SK-N-SH (cell line): Measurements from ENCODE around the gene CDH4. TPM values are rescaled to one million over a fixed set of nuclear protein-coding genes. Genes with fewer than 3 reads are reported as not detected.

Source experiments
- CTCF ChIA-PET: fragments of 300-600, 350-600 bp; formaldehyde crosslinking; extraction: SDS; loops from one replicate; lab custom pipeline; 2021; lab: Yijun Ruan, JAX
- POLR2A ChIA-PET: fragments of 350-600 bp; sonication (Branson Sonifier 250); formaldehyde crosslinking; extraction: SDS; loops from one replicate; lab custom pipeline; 2020; ENCODE audit warnings: antibody characterized with exemption, inconsistent platforms; lab: Yijun Ruan, JAX
- DNase-seq: peaks from one replicate; pipeline ENCODE4 v3.0.0; 2012
- H2AFZ ChIP-seq: fragments of 200-600 bp; sonication (generic); 2 replicates; pipeline ENCODE4 v1.8.1; 2016; ENCODE audit warnings: antibody characterized with exemption, mild to moderate bottlenecking, low read depth
- H3F3A ChIP-seq: fragments of 200-600 bp; sonication (generic); replicated peaks from 2 replicates; pipeline ENCODE3; 2016; ENCODE audit warnings: antibody characterized with exemption, mild to moderate bottlenecking; ENCODE audit not compliant: insufficient read depth
- H3K27ac ChIP-seq, 2 experiments: fragments of 200-500 bp in 1 of 2; fragments of 200-600 bp in 1 of 2; sonication (Bioruptor generic) in 1 of 2; sonication (generic), shearing (Covaris generic) in 1 of 2; 2 replicates each; pipeline versions ENCODE4 v1.5.1 to v1.6.1; 2014 to 2016; ENCODE audit warnings: low read depth in 2 of 2, inconsistent platforms in 1 of 2, low read length in 1 of 2, mild to moderate bottlenecking in 1 of 2, mixed read lengths in 1 of 2
- H3K27me3 ChIP-seq: fragments of 200-600 bp; sonication (generic), shearing (Covaris generic); 2 replicates; pipeline ENCODE4 v1.6.1; 2016; ENCODE audit warnings: mixed run types; ENCODE audit not compliant: insufficient read depth
- H3K36me3 ChIP-seq, 2 experiments: fragments of 200-500 bp in 1 of 2; fragments of 200-600 bp in 1 of 2; sonication (Bioruptor generic) in 1 of 2; sonication (generic) in 1 of 2; replicated peaks in 1 of 2; 2 replicates each; pipeline versions ENCODE3 to v1.5.1; 2014 to 2016; ENCODE audit warnings: low read length in 1 of 2, mild to moderate bottlenecking in 1 of 2; ENCODE audit not compliant: insufficient read depth in 2 of 2, control insufficient read depth in 1 of 2
- H3K4me1 ChIP-seq, 2 experiments: fragments of 200-500 bp in 1 of 2; fragments of 200-600 bp in 1 of 2; sonication (Bioruptor generic) in 1 of 2; sonication (generic), shearing (Covaris generic) in 1 of 2; 2 replicates each; pipeline versions ENCODE4 v1.5.1 to v1.6.1; 2014 to 2016; ENCODE audit warnings: low read depth in 1 of 2, low read length in 1 of 2, mixed run types in 1 of 2; ENCODE audit not compliant: insufficient read depth in 2 of 2, control insufficient read depth in 1 of 2
- H3K4me2 ChIP-seq: fragments of 200-600 bp; sonication (generic), shearing (Covaris generic); 2 replicates; pipeline ENCODE4 v1.6.1; 2017; ENCODE audit warnings: mixed run types
- H3K4me3 ChIP-seq, 2 experiments: fragments of 200-500 bp in 1 of 2; fragments of 200-600 bp in 1 of 2; sonication (Bioruptor generic) in 1 of 2; sonication (generic), shearing (Covaris generic) in 1 of 2; 2 replicates each; pipeline versions ENCODE4 v1.5.1 to v1.8.1; 2014 to 2016; ENCODE audit warnings: low read depth in 2 of 2, inconsistent platforms in 1 of 2, low read length in 1 of 2, mild to moderate bottlenecking in 1 of 2, mixed read lengths in 1 of 2, moderate library complexity in 1 of 2
- H3K79me2 ChIP-seq: fragments of 200-600 bp; sonication (generic); 2 replicates; pipeline ENCODE4 v1.8.1; 2017; ENCODE audit warnings: mild to moderate bottlenecking; ENCODE audit not compliant: insufficient read depth
- H3K9ac ChIP-seq: fragments of 200-600 bp; sonication (generic); 2 replicates; pipeline ENCODE4 v1.6.1; 2017; ENCODE audit warnings: mixed run types
- H3K9me2 ChIP-seq: fragments of 200-600 bp; sonication (generic); 2 replicates; pipeline ENCODE4 v1.6.1; 2017; ENCODE audit warnings: mixed run types
- H3K9me3 ChIP-seq: fragments of 200-600 bp; sonication (generic); 2 replicates; pipeline ENCODE4 v1.6.1; 2017; ENCODE audit warnings: mixed run types, mild to moderate bottlenecking, moderate library complexity
- H4K20me1 ChIP-seq: fragments of 200-600 bp; sonication (generic); 2 replicates; pipeline ENCODE4 v1.6.1; 2017; ENCODE audit warnings: mild to moderate bottlenecking, mixed run types; ENCODE audit not compliant: insufficient read depth
- ELF1 ChIP-seq: IDR thresholded peaks from 2 replicates; pipeline ENCODE4 v1.4.0; 2012
- EZH2phosphoT487 ChIP-seq: fragments of 200-600 bp; sonication (generic); IDR thresholded peaks from 2 replicates; pipeline ENCODE4 v1.6.1; 2017; ENCODE audit warnings: low read depth, mixed run types, mild to moderate bottlenecking, antibody characterized with exemption, moderate library complexity, borderline replicate concordance
- FOXM1 ChIP-seq: IDR thresholded peaks from 2 replicates; pipeline ENCODE4 v1.4.0; 2012; ENCODE audit warnings: low read depth, mild to moderate bottlenecking
- MXI1 ChIP-seq: IDR thresholded peaks from 2 replicates; pipeline ENCODE4 v1.6.1; 2012; ENCODE audit warnings: mild to moderate bottlenecking, low read depth, low read length, improper control_type of control experiment
- NFIC ChIP-seq: IDR thresholded peaks from 2 replicates; pipeline ENCODE4 v1.4.0; 2012; ENCODE audit warnings: borderline replicate concordance
- NRF1 ChIP-seq: IDR thresholded peaks from 2 replicates; pipeline ENCODE4 v1.6.1; 2012; ENCODE audit warnings: low read depth, mild to moderate bottlenecking, low read length
- POLR2AphosphoS5 ChIP-seq: IDR thresholded peaks from 2 replicates; pipeline ENCODE4 v1.6.1; 2012; ENCODE audit warnings: low read depth, low read length
- RAD21 ChIP-seq: IDR thresholded peaks from 2 replicates; pipeline ENCODE4 v1.6.1; 2012; ENCODE audit warnings: mild to moderate bottlenecking, low read length
- REST ChIP-seq: IDR thresholded peaks from 2 replicates; pipeline ENCODE4 v1.6.1; 2012; ENCODE audit warnings: mild to moderate bottlenecking, low read depth, low read length, moderate library complexity
- RFX5 ChIP-seq: IDR thresholded peaks from 2 replicates; pipeline ENCODE4 v1.6.1; 2012; ENCODE audit warnings: mild to moderate bottlenecking, improper control_type of control experiment, low read length
- RXRA ChIP-seq: IDR thresholded peaks from 2 replicates; pipeline ENCODE4 v1.4.0; 2012; ENCODE audit warnings: low read depth, mild to moderate bottlenecking, borderline replicate concordance
- SIN3A ChIP-seq: IDR thresholded peaks from 2 replicates; pipeline ENCODE4 v1.6.1; 2012; ENCODE audit warnings: low read depth, mild to moderate bottlenecking, low read length, moderate library complexity, borderline replicate concordance
- SMC3 ChIP-seq: IDR thresholded peaks from 2 replicates; pipeline ENCODE4 v1.6.1; 2012; ENCODE audit warnings: low read depth, low read length, improper control_type of control experiment
- TAF1 ChIP-seq: IDR thresholded peaks from 2 replicates; pipeline ENCODE4 v1.6.1; 2012; ENCODE audit warnings: low read depth, mild to moderate bottlenecking, low read length, moderate library complexity, borderline replicate concordance
- ZBTB33 ChIP-seq: IDR thresholded peaks from 2 replicates; pipeline ENCODE4 v1.4.0; 2012; ENCODE audit warnings: low read depth, borderline replicate concordance
- WGBS: methylation state at CpG from one replicate; pipeline ENCODE4 v1.1.6; 2017; ENCODE audit warnings: low lambda C conversion rate; 5-methylcytosine and 5-hydroxymethylcytosine counted together
- polyA plus RNA-seq, 3 experiments: library from polyadenylated mRNA; depleted of rRNA; stranded (reverse); fragments of >200 nt; gene quantifications; 2 replicates each; pipeline ENCODE4 v1.2.3, GENCODE V29; 2012

The CDH4 gene
- polyA plus RNA-seq, 1 of the 3 experiments (the other 2 are of a cell fraction) = not detected

- Histone ChIP-seq H3F3A (no peaks in the 10 kb centered on the region), H2AFZ (no peak overlapping the region), H3K9ac (no peak overlapping the region)
- CTCF ChIA-PET = no interaction called here
- TF ChIP-seq NFIC = no peak
- TF ChIP-seq REST = no peak
- no peak for TF ChIP-seq EZH2phosphoT487
- no peak for TF ChIP-seq RXRA
- no peak for TF ChIP-seq ELF1
- no peak for TF ChIP-seq SMC3
- no peak for TF ChIP-seq RAD21
- no peak for TF ChIP-seq SIN3A
- no peak for TF ChIP-seq TAF1
- TF ChIP-seq NRF1 = no peak
- no peak for TF ChIP-seq POLR2AphosphoS5
- TF ChIP-seq FOXM1 = no peak
- no peak for TF ChIP-seq MXI1
- no peak for TF ChIP-seq ZBTB33
- TF ChIP-seq RFX5 = no peak
- TF ChIP-seq, all 33 proteins: peak for 0
- POLR2A ChIA-PET = no interaction called here
- no peak for DNase-seq
- WGBS = 27% methylated on average over 7 of the region's 9 CpGs
- Histone ChIP-seq H3K27ac (no peak overlapping the region), H4K20me1 (no peaks in the 10 kb centered on the region), H3K36me3 (no peaks in the 10 kb centered on the region), H3K79me2 (no peaks in the 10 kb centered on the region), H3K4me2 (no peak overlapping the region), H3K4me1 (no peaks in the 10 kb centered on the region), H3K9me2 (no peaks in the 10 kb centered on the region), H3K4me3 (no peak overlapping the region), H3K27me3 (no peaks in the 10 kb centered on the region), H3K9me3 (no peaks in the 10 kb centered on the region)
Measured at GRCh38 chr20:61712688-61713087, 460.6 kb downstream of the CDH4 start.
